H9 (cell line): ENCODE results near the gene MT4. TPM values are rescaled to one million over a fixed set of nuclear protein-coding genes. Genes with fewer than 3 reads are reported as not detected.

Experiments
- DNase-seq: peaks from one replicate; pipeline ENCODE4 v3.0.0-alpha.2; 2017
- H2AFZ ChIP-seq: one replicate; pipeline ENCODE4 v1.6.1; 2013; ENCODE audit warnings: mild to moderate bottlenecking, low read length, control low read depth, moderate library complexity
- H2AK5ac ChIP-seq: 2 replicates; pipeline ENCODE4 v1.6.1; 2013; ENCODE audit warnings: low read length, control low read depth, mixed read lengths; ENCODE audit not compliant: insufficient read length
- H2BK120ac ChIP-seq: one replicate; pipeline ENCODE4 v1.6.1; 2013; ENCODE audit warnings: low read depth, mild to moderate bottlenecking, low read length, control low read depth, inconsistent platforms; ENCODE audit not compliant: poor library complexity, severe bottlenecking
- H2BK12ac ChIP-seq: 2 replicates; pipeline ENCODE4 v1.6.1; 2013; ENCODE audit warnings: low read length, control low read depth, mixed read lengths, low read depth; ENCODE audit not compliant: insufficient read length
- H2BK15ac ChIP-seq: 2 replicates; pipeline ENCODE4 v1.6.1; 2013; ENCODE audit warnings: low read depth, low read length, control low read depth
- H2BK20ac ChIP-seq: one replicate; pipeline ENCODE4 v1.6.1; 2013; ENCODE audit warnings: low read depth, mild to moderate bottlenecking, low read length, control low read depth, inconsistent platforms; ENCODE audit not compliant: poor library complexity, severe bottlenecking
- H2BK5ac ChIP-seq: 2 replicates; pipeline ENCODE4 v1.6.1; 2013; ENCODE audit warnings: low read length, control low read depth, mixed read lengths; ENCODE audit not compliant: insufficient read length
- H3K14ac ChIP-seq: 2 replicates; pipeline ENCODE4 v1.6.1; 2013; ENCODE audit warnings: low read length, control low read depth; ENCODE audit not compliant: insufficient read depth
- H3K18ac ChIP-seq: 2 replicates; pipeline ENCODE4 v1.6.1; 2013; ENCODE audit warnings: low read depth, mild to moderate bottlenecking, mixed read lengths, low read length, control low read depth; ENCODE audit not compliant: insufficient read length
- H3K23ac ChIP-seq: 2 replicates; pipeline ENCODE4 v1.6.1; 2013; ENCODE audit warnings: low read length, control low read depth, mixed read lengths, low read depth; ENCODE audit not compliant: insufficient read length
- H3K23me2 ChIP-seq: 2 replicates; pipeline ENCODE4 v1.6.1; 2013; ENCODE audit warnings: low read depth, mild to moderate bottlenecking, mixed read lengths, low read length, control low read depth; ENCODE audit not compliant: insufficient read length, poor library complexity, severe bottlenecking
- H3K27ac ChIP-seq: 2 replicates; pipeline ENCODE4 v1.5.1; 2013; ENCODE audit warnings: low read length, control low read depth, mixed read lengths, low read depth; ENCODE audit not compliant: insufficient read length
- H3K27me3 ChIP-seq: 2 replicates; pipeline ENCODE4 v1.6.1; 2013; ENCODE audit warnings: low read length, control low read depth, inconsistent platforms; ENCODE audit not compliant: insufficient read depth
- H3K4ac ChIP-seq: 2 replicates; pipeline ENCODE4 v1.6.1; 2013; ENCODE audit warnings: low read depth, mild to moderate bottlenecking, control low read depth, inconsistent platforms, low read length, moderate library complexity
- H3K4me1 ChIP-seq: 2 replicates; pipeline ENCODE4 v1.6.1; 2013; ENCODE audit warnings: low read length, control low read depth, inconsistent platforms; ENCODE audit not compliant: insufficient read depth
- H3K4me2 ChIP-seq: 2 replicates; pipeline ENCODE4 v1.6.1; 2013; ENCODE audit warnings: low read length, control low read depth, mixed read lengths; ENCODE audit not compliant: insufficient read length, insufficient read depth
- H3K56ac ChIP-seq: 2 replicates; pipeline ENCODE4 v1.6.1; 2013; ENCODE audit warnings: low read depth, mild to moderate bottlenecking, mixed read lengths, low read length, control low read depth; ENCODE audit not compliant: insufficient read length
- H3K79me1 ChIP-seq: 2 replicates; pipeline ENCODE4 v1.6.1; 2013; ENCODE audit warnings: low read depth, mild to moderate bottlenecking, moderate library complexity, low read length, control low read depth, inconsistent platforms; ENCODE audit not compliant: insufficient read depth, poor library complexity, severe bottlenecking
- H3K79me2 ChIP-seq: 2 replicates; pipeline ENCODE4 v1.6.1; 2013; ENCODE audit warnings: low read length, control low read depth, inconsistent platforms; ENCODE audit not compliant: insufficient read depth
- H3K9ac ChIP-seq: 2 replicates; pipeline ENCODE4 v1.6.1; 2013; ENCODE audit warnings: low read length, control low read depth, mixed read lengths; ENCODE audit not compliant: insufficient read length; ENCODE audit errors: extremely low read depth
- H3K9me3 ChIP-seq: one replicate; pipeline ENCODE4 v1.6.1; 2013; ENCODE audit warnings: low read depth, low read length, inconsistent platforms; ENCODE audit not compliant: control insufficient read depth
- H3T11ph ChIP-seq: one replicate; pipeline ENCODE4 v1.6.1; 2013; ENCODE audit warnings: mild to moderate bottlenecking, low read length, control low read depth, inconsistent platforms
- H4K20me1 ChIP-seq: one replicate; pipeline ENCODE4 v1.6.1; 2013; ENCODE audit not compliant: control insufficient read depth, insufficient read length, insufficient read depth
- H4K5ac ChIP-seq: 2 replicates; pipeline ENCODE4 v1.6.1; 2013; ENCODE audit warnings: low read depth, mild to moderate bottlenecking, mixed read lengths, low read length, control low read depth; ENCODE audit not compliant: insufficient read length
- H4K8ac ChIP-seq: replicated peaks from 2 replicates; pipeline ENCODE4 v1.6.1; 2013; ENCODE audit warnings: low read length, control low read depth, mixed read lengths, low read depth; ENCODE audit not compliant: insufficient read length
- H4K91ac ChIP-seq: 2 replicates; pipeline ENCODE4 v1.6.1; 2013; ENCODE audit warnings: low read depth, mild to moderate bottlenecking, moderate library complexity, mixed read lengths, low read length, control low read depth; ENCODE audit not compliant: insufficient read length
- H3K27ac Mint-ChIP-seq, 3 experiments: 2 replicates in 2 of 3; 3 replicates in 1 of 3; pipeline ENCODE4 v1.8.0; 2020 to 2021; ENCODE audit warnings: mixed read lengths in 3 of 3, mild to moderate bottlenecking in 1 of 3, moderate library complexity in 1 of 3
- H3K27me3 Mint-ChIP-seq: 2 replicates; pipeline ENCODE4 v1.8.0; 2021; ENCODE audit warnings: low read depth, mild to moderate bottlenecking, moderate library complexity, mixed read lengths
- H3K36me3 Mint-ChIP-seq, 3 experiments: 2 replicates in 2 of 3; 3 replicates in 1 of 3; pipeline ENCODE4 v1.8.0; 2020 to 2021; ENCODE audit warnings: low read depth in 3 of 3, mixed read lengths in 3 of 3; ENCODE audit not compliant: insufficient read depth in 1 of 3
- H3K4me1 Mint-ChIP-seq, 2 experiments: 2 replicates each; pipeline ENCODE4 v1.8.0; 2020; ENCODE audit warnings: mixed read lengths in 2 of 2
- H3K4me3 Mint-ChIP-seq, 2 experiments: 2 replicates in 1 of 2; 3 replicates in 1 of 2; pipeline ENCODE4 v1.8.0; 2020 to 2021; ENCODE audit warnings: mild to moderate bottlenecking in 2 of 2, mixed read lengths in 2 of 2, moderate library complexity in 1 of 2
- H3K9me3 Mint-ChIP-seq, 2 experiments: 2 replicates in 1 of 2; 3 replicates in 1 of 2; pipeline ENCODE4 v1.8.0; 2020; ENCODE audit warnings: mild to moderate bottlenecking in 2 of 2, mixed read lengths in 2 of 2, moderate library complexity in 1 of 2
- whole genome bisulfite sequencing: extraction: QIAGEN DNeasy Blood & Tissue Kit; methylation state at CpG from one replicate; pipeline ENCODE4 v1.1.7; 2013; ENCODE audit warnings: missing lambda C conversion rate, low lambda C conversion rate, mixed read lengths; ENCODE audit not compliant: insufficient read length; ENCODE audit errors: extremely low coverage; 5-methylcytosine and 5-hydroxymethylcytosine counted together
- total RNA-seq: library from RNA; stranded (reverse); gene quantifications from 2 replicates; pipeline ENCODE4 v1.2.1, GENCODE V29; 2021
- TF ChIP-seq, protein P1 (sequence below): fragments of 200-600 bp; sonication (generic); conservative IDR thresholded peaks from 3 replicates; pipeline ENCODE4 v1.8.0; 2021; ENCODE audit warnings: antibody characterized with exemption, mild to moderate bottlenecking

Gene MT4
- total RNA-seq, 1 experiment from 2014 or later = not detected

DNA sequence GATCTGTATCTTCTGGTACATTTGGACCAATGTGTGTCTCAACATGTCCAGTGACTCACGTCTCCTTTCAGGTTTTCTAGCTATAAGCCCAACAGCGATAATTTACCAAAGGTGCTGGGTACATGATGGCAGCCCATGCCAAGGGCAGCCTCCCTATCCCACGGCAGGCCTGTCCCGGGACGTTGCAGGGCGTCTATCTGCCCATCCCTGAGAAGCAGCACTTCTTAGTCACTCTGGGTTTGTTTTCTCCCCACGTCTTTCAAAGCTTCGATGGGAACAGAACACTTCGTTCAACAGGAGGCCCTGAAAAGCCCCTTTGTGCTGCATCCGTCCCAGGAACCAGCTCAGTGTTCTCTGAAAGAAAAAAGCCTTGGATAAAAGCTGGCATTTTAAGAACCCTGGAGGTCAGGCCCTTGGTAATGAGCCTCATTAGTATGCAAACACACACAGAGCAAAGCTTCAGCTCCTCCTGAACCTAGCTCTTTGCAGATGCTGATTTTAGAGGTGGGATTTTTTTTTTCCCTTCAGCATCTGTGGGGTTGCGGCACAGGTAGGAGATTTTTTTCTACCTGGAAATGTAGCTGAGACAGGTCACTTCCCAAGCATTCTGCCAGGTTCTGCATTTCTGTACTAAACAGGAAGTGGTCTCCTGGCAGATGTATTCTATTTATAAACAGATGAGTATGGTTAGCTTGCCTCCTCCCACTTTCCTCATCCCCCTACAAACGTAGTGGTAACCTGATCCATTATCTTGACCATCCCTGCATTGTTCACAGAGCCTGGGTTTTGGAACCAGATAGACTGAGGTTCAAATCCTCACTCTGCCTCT is 17.5 kb upstream of the MT4 start:
- Histone ChIP-seq H2AFZ (no peak overlapping the region), H4K8ac (no peak overlapping the region), H3K14ac (no peak overlapping the region; the same call in 1 of the 2 replicates), H2BK20ac (no peak overlapping the region), H4K5ac (no peak overlapping the region), H3K27ac (peak overlapping the region; percentile 86), H2AK5ac (no peak overlapping the region), H3K23ac (no peak overlapping the region), H3K56ac (no peak overlapping the region), H3K4me1 (peaks cover 4% of the 10 kb centered on the region; the same call in 1 of the 2 replicates), H2BK120ac (no peak overlapping the region), H3K9ac (no peak overlapping the region), H4K20me1 (no peaks in the 10 kb centered on the region), H3K9me3 (no peaks in the 10 kb centered on the region), H2BK15ac (no peak overlapping the region), H2BK12ac (no peak overlapping the region), H3K27me3 (no peaks in the 10 kb centered on the region), H3K79me1 (no peaks in the 10 kb centered on the region), H3K18ac (no peak overlapping the region), H3K4ac (no peak overlapping the region; the same call in 1 of the 2 replicates), H3K79me2 (no peaks in the 10 kb centered on the region), H4K91ac (no peak overlapping the region), H2BK5ac (no peak overlapping the region), H3K4me2 (peak overlapping the region; percentile 49), H3K23me2 (no peaks in the 10 kb centered on the region), H3T11ph (no peak overlapping the region)
- WGBS = no CpG with 5 or more reads among the region's 12 CpGs
- peaks cover 12% of the 10 kb centered on the region for H3K27me3 Mint-ChIP-seq
- TF ChIP-seq, protein P1, sequence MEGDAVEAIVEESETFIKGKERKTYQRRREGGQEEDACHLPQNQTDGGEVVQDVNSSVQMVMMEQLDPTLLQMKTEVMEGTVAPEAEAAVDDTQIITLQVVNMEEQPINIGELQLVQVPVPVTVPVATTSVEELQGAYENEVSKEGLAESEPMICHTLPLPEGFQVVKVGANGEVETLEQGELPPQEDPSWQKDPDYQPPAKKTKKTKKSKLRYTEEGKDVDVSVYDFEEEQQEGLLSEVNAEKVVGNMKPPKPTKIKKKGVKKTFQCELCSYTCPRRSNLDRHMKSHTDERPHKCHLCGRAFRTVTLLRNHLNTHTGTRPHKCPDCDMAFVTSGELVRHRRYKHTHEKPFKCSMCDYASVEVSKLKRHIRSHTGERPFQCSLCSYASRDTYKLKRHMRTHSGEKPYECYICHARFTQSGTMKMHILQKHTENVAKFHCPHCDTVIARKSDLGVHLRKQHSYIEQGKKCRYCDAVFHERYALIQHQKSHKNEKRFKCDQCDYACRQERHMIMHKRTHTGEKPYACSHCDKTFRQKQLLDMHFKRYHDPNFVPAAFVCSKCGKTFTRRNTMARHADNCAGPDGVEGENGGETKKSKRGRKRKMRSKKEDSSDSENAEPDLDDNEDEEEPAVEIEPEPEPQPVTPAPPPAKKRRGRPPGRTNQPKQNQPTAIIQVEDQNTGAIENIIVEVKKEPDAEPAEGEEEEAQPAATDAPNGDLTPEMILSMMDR = no peak
- peaks cover 32 to 36% of the 10 kb centered on the region in 2 experiments for H3K4me1 Mint-ChIP-seq
- DNase-seq = peak; percentile 77
- peak overlapping the region; percentile 39 to 76 for H3K4me3 Mint-ChIP-seq
- H3K9me3 Mint-ChIP-seq = no peaks in the 10 kb centered on the region; a peak in 1 of 5 replicates
- peak overlapping the region; percentile 96 to 99 (median 98) for H3K27ac Mint-ChIP-seq
- H3K36me3 Mint-ChIP-seq = no peaks in the 10 kb centered on the region; a peak in 1 of 7 replicates
